Non-pigmented ciliary epithelial cell (primary cell): Measurements from ENCODE around the gene GTF2H3.
A peak's percentile ranks its signal among the peaks of the same experiment; 100 is the strongest.
"Not testable (repeated sequence)": the region's sequence is repeated elsewhere in the genome, so short reads cannot be mapped to it uniquely, and the experiment has no call there.

Experiments used
- DNase-seq: peaks from one replicate; pipeline ENCODE4 v3.0.0-alpha.2; 2010; ENCODE audit warnings: low read depth

GTF2H3 gene

GRCh38 chr12:123633379-123634141 lies at the start of gene GTF2H3, which contains the start of gene EIF2B1:
GTF2H3 (plus strand) TSS chr12:123633829; CDS start chr12:123633860, 31 bp downstream.
EIF2B1 (minus strand) TSS chr12:123633686; CDS start chr12:123633557, 129 bp downstream.
- DNase-seq, result peak; percentile 73

GRCh38 chr12:123591702-123592481 lies 41.7 kb upstream of the GTF2H3 start:
- peak; percentile 82 for DNase-seq

- DNase-seq, result no peak
Measured at GRCh38 chr12:123595729-123596128, 37.9 kb upstream of the GTF2H3 start.

GRCh38 chr12:123597100-123597499 lies 36.5 kb upstream of the GTF2H3 start:
- no peak for DNase-seq

GRCh38 chr12:123598522-123598921 lies 35.1 kb upstream of the GTF2H3 start:
- DNase-seq, result no peak

- DNase-seq, result no peak
Measured at GRCh38 chr12:123599310-123599709, 34.3 kb upstream of the GTF2H3 start.

GRCh38 chr12:123599721-123600120 lies 33.9 kb upstream of the GTF2H3 start:
- no peak for DNase-seq

- no peak for DNase-seq
Measured at GRCh38 chr12:123601602-123602489, 31.8 kb upstream of the GTF2H3 start, which contains the start of gene DDX55. DDX55 (plus strand) TSS chr12:123602099; CDS start chr12:123602149, 50 bp downstream.

GRCh38 chr12:123602651-123603195 lies 30.9 kb upstream of the GTF2H3 start:
- no peak for DNase-seq

GRCh38 chr12:123603495-123603894 lies 30.1 kb upstream of the GTF2H3 start:
- not testable (repeated sequence) for DNase-seq

GRCh38 chr12:123607756-123608155 lies 25.9 kb upstream of the GTF2H3 start:
- DNase-seq, result no peak

GRCh38 chr12:123608182-123608581 lies 25.4 kb upstream of the GTF2H3 start:
- DNase-seq, result no peak

- DNase-seq, result no peak
Measured at GRCh38 chr12:123614110-123614509, 19.5 kb upstream of the GTF2H3 start.

GRCh38 chr12:123614531-123614930 lies 19.1 kb upstream of the GTF2H3 start:
- no peak for DNase-seq

GRCh38 chr12:123617144-123617543 lies 16.5 kb upstream of the GTF2H3 start:
- no peak for DNase-seq

GRCh38 chr12:123617580-123617979 lies 16.0 kb upstream of the GTF2H3 start:
- DNase-seq, result no peak

GRCh38 chr12:123621101-123621500 lies 12.5 kb upstream of the GTF2H3 start:
- DNase-seq, result no peak

GRCh38 chr12:123621619-123622530 lies 11.8 kb upstream of the GTF2H3 start:
- no peak for DNase-seq

- DNase-seq, result no peak
Measured at GRCh38 chr12:123634142-123634561, 523 bp downstream of the GTF2H3 start.

- DNase-seq, result no peak
Measured at GRCh38 chr12:123643911-123644310, 10.3 kb downstream of the GTF2H3 start.

- DNase-seq, result no peak
Measured at GRCh38 chr12:123645380-123645779, 11.8 kb downstream of the GTF2H3 start.
